ENCODE data around the gene PRRC2B.
"Not testable (repeated sequence)": the region's sequence is repeated elsewhere in the genome, so short reads cannot be mapped to it uniquely, and the experiment has no call there.

Gene PRRC2B

DNA sequence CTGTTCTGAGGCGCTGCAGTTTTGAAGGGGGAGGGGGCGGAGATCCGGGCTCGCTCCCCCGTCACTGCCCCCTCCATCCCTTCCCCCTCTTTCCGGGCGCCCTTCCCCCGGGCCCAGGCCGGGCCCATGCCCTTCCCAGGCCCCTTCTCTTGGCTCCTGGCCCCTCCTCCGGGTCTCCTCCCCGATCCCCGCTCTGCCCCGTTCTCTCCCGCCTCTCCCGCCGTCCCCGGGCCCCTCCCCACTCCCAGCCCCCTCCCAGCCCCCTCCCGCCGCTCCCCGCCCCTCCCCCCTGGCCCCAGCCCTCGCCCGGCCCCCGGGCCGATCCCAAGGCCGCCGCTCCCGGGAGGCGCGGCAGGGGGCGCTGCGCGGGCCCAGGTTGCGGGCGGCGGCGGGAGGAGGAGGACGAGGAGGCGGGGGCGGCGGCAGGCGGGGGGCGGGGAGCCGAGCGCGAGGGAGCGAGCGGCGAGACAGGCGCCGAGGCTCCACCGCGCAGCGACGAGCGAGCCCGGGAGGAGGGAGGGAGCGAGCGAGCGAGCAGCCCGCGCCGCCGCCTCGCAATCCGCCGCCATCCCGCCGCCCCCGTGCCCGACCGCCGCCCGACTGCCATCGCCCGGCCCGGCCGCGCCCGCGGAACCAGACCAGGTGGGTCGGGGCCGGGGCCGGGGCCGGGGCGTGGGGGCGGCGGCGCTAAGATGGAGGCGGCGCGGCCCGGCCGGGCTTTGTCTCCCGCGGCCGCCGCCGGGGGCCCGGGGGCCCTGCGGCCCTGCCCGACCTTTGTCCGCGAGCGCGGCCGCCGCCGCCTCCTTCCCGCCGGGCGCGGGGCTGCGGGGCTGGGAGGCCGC, at the start of gene PRRC2B:
TSS of gene PRRC2B (plus strand) at position 465 of the 842 bp plus-strand sequence. CDS start 36,059 bp downstream, outside the sequence.
- DNase-seq, result peak; percentile 84

DNA sequence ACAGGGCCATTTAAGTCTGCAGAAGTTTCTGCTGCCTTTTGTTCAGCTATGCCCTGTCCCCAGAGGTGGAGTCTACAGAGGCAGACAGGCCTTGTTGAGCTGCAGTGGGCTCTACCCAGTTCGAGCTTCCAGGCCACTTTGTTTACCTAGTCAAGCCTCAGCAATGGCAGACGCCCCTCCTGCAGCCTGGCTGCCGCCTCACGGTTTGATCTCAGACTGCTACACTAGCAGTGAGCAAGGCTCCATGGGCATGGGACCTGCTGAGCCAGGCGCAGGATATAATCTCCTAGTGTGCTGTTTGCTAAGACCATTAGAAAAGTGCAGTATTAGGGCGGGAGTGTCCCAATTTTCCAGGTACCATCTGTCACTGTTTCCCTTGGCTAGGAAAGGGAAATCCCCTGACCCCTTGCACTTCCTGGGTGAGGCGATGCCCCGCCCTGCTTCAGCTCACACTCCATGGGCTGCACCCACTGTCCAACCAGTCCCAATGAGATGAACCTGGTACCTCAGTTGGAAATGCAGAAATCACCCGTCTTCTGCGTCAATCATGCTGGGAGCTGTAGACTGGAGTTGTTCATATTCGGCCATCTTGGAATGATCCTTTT, 48.9 kb upstream of the PRRC2B start:
- not testable (repeated sequence) for DNase-seq

DNA sequence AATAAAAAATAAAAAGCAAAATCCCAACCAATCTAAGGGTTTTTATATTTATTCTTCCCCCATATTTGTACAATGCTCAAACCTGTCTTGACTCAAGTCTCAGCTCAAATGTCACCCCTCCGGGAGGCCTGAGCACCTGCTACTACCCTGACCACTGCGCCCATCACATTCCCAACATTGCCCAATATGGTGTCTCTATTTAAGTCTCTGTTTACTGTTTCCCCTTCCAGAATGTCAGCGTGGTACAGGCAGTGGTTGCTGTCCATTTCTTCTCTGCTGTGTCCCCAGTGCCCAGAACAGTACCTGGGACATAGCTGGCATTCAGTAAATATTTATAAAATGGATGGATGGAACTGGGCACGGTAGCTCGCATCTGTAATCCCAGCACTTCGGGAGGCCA, 47.3 kb upstream of the PRRC2B start:
- no peak for DNase-seq

DNA sequence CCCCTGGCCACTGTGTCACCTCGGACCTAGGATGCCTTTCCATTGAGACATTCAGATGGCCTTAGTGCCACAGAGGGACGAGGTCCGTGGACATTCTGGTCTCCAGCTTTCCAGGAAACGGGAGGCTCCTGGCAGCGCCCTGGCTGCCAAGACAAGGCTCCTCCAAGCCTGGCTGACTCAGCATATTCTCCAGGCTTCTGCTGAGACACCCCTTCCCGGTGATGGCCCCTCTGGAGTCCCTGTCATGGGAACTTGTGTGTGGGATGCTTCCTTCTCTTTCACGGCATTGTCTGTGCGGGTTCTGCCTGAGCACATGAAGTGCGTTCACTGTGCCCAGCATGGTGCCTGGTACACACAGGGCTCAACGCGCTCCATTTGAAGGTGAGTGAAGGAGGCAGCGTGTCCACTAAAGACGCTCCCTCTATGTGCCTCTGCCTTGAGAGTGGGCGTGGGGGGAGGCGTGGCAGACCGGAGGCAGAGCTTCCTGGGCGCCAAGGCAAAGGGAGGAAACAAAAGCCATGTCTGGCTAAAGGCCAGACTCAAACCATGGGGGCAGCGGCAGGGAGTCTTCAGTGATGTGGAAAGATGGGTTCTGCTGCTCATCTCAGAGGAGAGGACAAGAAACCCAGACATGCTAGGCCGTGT, 46.4 kb upstream of the PRRC2B start:
- no peak for DNase-seq

- DNase-seq, result no peak
Observed at GRCh38 chr9:131348631-131349521, 45.0 kb upstream of the PRRC2B start.

- no peak for DNase-seq
Observed at GRCh38 chr9:131349522-131349880, 44.4 kb upstream of the PRRC2B start.

- DNase-seq, result peak; percentile 86
Observed at GRCh38 chr9:131349881-131350563, 43.9 kb upstream of the PRRC2B start.

DNA sequence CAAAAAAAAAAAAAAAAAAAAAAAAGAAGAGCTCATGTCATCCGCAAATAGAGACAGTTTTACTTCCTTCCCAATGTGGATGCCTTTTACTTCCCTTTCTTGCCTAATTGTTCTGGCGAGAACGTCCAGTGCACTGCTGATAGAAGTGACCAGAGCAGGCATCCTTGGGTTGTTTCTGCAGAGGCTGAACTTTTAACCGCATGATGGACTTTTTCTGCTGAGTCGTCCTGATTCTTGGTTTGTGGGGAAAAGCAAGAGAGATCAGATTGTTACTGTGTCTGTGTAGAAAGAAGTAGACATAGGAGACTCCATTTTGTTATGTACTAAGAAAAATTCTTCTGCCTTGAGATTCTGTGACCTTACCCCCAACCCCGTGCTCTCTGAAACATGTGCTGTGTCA, 37.4 kb upstream of the PRRC2B start:
- DNase-seq, result not testable (repeated sequence)

DNA sequence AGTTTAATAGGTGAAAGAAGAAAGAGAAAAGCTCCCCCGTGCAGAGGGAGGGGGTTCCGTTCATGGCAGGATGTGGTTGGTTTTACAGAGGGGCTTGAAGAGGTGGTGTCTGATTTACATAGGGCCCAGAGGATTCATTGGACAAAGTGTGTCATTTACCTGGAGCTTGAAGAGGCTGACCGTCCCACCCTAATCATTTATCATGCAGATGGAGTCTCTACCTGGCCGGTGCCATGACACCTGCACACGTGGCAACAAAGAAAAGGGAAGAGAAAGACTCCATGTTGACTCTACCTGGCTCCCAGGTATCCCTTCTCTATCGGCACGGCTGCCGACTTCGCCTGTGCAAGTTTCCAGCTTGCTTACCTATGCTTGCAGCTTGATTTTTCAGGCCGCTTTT, 35.3 kb upstream of the PRRC2B start:
- DNase-seq, result no peak

DNA sequence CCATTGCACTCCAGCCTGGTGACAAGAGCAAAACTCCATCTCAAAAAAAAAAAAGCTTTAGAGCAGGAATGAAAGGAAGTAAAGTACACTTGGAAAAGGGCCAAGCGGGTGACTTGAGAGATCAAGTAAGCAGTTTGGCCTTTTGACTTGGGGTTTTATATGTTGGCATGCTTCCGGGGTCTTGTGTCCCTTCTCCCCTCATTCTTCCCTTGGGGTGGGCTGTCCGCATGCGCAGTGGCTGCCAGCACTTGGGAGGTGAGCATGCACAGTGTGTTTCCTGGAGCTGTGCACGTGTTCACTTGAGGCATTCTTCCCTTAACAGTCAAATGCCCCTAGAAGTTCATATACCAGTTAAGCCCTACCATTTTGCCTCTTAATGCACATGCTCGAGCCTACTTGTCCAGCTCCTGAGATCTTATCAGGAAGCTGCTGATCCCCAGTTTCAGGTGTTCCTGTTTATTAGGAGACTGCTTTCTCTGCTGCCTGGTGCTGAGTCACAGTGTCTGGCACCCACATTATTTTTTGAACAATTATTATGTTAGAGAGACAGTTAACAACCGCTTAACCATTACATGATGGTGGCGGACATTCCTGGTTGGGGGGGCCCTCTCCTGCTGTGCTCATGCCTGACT, 32.6 kb upstream of the PRRC2B start:
- no peak for DNase-seq

DNA sequence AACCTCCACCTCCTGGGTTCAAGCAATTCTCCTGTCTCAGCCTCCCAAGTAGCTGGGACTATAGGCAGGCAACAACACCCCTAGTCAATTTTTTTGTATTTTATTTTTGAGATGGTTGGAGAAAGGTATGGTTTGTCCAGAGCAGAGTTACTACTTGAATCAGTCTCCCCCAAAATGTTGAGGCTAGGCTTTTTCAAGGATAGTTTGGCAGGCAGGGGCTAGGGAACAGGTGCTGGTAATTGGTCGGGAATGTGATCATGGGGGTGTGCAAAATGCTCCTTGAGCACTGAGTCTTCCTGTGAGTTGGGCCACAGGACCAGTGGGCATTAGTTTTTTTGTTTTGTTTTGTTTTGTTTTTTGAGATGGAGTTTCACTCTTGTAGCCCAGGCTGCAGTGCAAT, 28.3 kb upstream of the PRRC2B start:
- no peak for DNase-seq

DNA sequence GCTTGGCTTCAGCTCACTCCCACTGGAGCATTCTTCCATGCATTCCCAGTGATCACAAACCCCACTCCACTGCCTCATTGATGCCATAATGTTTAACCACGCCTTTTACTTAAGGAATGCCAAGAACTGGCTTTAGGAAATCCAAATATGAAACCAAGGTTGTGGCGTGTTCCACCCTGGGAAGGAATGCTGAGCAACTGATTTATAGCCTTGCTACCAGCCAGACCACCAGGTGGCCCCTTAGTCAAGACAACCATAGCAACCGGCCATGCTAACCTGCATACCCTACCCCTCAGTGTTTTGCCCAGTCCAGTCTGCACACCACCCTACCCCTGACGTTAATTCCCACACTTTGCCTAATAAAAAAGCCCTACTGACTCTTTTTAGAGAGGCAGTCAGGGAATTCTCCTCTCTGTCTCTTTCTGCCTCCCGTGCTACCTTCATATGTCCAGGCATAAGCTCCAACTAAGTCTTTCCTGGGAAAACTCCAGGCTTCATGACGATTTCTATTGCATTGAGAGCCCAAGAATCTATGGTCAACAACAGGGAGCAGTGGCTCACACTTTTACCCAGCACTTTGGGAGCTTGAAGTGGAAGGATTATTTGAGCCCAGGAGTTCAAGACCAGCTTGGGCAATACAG, 27.0 kb upstream of the PRRC2B start:
- DNase-seq, result no peak

- DNase-seq, result no peak
Observed at GRCh38 chr9:131367450-131367849, 26.4 kb upstream of the PRRC2B start.

DNA sequence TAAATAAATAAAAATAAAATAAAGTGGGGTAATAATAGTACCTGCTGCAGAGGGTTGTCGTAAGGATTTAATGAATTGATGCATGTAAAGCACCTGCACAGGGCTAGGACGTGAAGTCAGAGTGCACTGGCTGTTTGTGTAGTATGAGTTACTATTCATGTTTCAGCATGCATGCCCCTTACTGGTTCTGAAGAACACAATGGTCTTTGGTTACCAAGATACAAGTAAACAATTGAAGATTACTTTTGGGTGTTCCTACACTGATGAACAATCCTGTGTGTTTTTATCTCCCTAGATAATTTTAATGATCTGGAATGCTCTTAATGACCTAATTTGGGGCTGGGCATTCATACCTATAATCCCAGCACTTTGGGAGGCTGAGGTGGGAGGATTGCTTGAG, 23.2 kb upstream of the PRRC2B start:
- DNase-seq, result no peak

DNA sequence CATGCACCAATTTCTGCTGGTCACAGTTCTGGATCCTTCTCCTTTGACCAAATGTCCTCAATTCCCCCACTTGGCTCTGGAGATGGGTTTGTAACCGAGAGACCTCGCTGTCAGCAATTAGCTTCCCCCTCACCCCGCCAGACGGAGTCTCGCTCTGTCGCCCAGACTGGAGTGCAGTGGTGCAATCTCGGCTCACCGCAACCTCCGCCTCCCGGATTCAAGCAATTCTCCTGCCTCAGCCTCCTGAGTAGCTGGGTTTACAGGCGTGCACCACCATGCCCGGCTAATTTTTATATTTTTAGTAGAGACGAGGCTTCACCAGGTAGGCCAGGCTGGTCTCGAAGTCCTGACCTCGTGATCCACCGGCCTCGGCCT, 21.3 kb upstream of the PRRC2B start:
- DNase-seq, result not testable (repeated sequence)

DNA sequence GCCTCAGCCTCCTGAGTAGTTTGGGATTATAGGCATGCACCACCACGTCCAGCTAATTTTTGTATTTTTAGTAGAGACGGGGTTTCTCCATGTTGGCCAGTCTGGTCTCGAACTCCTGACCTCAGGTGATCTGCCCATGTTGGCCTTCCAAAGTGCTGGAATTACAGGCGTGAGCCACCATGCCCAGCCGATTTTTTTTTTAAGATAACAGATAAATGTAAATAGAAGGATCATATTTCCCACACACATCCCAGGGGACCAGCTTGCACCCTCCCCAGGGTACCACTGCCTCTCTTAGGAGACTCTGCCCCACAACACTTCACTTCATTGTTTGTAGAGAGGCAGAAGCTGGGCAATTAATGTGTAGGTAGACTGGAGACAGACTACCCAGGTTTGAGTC, 19.2 kb upstream of the PRRC2B start:
- not testable (repeated sequence) for DNase-seq

DNA sequence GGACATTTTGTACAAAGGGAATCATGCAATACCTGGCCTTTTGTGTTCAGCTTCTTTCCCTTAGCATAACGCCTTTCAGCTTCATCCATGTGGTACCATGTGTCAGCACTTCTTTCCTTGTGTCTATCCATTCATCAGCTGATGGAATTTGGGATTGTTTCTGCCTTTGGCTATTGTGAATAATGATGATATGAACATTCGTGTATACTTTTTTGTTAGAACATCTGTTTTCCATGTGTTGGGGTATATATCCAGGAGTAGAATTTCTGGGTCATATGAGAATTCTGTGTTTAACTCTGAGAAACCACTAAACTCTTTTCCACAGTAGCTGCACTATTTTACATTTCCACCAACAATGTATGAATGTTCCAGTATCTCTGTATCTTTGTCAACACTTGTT, 14.8 kb upstream of the PRRC2B start:
- DNase-seq, result no peak

DNA sequence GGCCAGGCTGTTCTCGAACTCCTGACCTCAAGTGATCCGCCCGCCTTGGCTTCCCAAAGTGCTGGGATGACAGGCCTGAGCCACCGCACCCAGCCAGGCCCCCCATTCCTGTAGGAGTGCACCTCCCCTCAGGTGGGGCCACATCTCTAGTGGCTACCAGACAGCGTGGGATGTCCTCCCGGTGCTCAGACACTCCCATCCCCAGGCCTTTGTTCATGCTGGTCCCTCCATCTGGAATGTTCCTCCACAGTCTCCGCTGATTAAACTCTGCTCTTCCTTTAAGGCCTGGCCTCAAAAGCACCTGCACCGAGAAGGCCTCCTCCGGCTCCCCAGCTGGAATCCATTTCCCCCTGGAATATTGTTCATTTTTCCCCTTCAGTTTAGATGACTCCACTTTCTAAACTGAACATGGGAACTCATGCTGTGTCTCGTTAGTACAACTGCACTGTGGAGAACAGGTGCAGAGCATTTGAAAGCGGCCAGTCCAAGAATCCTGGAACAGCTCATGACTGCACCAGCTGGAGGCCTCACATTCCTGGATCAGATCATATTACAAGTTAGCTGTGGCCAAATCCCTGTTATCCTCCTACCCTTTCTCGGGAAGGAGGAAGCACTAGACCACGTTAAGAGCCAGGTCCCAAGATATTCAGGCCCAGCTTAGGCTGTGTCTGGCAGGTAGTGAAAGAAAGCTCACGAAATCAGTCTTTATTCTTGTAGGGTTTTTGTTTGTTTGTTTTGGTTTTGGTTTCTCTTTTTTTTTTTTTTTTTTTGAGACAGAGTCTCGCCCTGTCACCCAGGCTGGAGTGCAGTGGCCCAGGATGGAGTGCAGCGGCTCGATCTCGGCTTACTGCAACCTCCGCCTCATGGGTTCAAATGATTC, 10.8 kb upstream of the PRRC2B start:
- no peak for DNase-seq

DNA sequence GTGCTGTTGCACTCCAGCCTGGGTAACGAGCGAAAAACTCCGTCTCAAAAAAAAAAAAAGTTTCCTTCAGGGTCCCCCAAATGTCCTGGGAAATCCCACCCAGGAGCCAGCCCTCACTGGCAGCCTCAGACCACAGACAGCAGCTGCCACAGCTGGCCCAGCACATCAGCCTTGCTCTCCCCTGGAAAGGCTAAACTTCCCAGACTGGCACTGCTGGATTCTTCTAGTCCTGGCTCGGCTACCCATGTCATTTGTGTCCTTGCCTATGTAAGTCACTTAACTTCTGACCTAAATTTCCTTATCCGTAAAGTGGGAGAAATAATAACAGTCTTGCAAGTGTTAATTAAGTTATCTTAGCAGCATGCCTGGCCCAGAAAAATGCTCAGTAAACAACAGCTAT, 8.6 kb upstream of the PRRC2B start:
- DNase-seq, result no peak

DNA sequence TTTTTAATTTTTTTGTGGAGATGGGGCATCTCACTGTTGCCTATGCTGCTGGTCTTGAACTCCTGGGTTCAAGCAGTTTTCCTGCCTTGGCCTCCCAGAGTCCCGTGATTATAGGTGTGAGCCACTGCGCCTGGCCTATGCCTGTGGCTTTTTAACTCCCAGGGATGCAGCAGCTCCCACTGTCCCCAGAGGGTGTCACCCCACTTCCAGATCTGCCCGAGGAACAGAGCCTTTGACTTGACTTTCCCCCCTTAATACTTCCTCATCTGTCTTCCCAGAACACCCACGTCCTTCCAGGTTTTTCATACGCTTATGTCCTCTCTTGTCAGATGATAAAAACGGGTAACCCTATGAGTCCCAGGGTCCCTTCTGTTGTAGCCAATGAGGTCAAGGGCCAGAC, 7.6 kb upstream of the PRRC2B start:
- no peak for DNase-seq

Data from stimulated activated CD4-positive, alpha-beta T cell treated with anti-CD3 and anti-CD28 coated beads, Interleukin-1b, Interleukin-23, amount 100 ng/mL, for 48 hours (primary cell).